OCI-LY1 (cell line): ENCODE results near the gene WAS.

Source experiments
- CTCF ChIP-seq: fragments of 200-600 bp; sonication (generic), shearing (Covaris generic); IDR thresholded peaks from 2 replicates; pipeline ENCODE4 v1.5.1; 2017; ENCODE audit warnings: mild to moderate bottlenecking, antibody characterized with exemption, low read length, moderate library complexity, mixed read lengths
- EZH2 ChIP-seq: fragments of 200-600 bp; sonication (generic), shearing (Covaris generic); IDR thresholded peaks from 2 replicates; pipeline ENCODE4 v1.8.0; 2017; ENCODE audit warnings: borderline replicate concordance, mixed run types, mild to moderate bottlenecking, antibody characterized with exemption, low read length, moderate library complexity, mixed read lengths

- TF ChIP-seq CTCF (no peak), EZH2 (no peak)
Observed at GRCh38 chrX:48695534-48695896, 11.9 kb downstream of the WAS start.
